IMR-90 (cell line): ENCODE results near the gene TAPT1. TPM values are rescaled to one million over a fixed set of nuclear protein-coding genes. Genes with fewer than 3 reads are reported as not detected.

Experiments used
- ATAC-seq: fragments of 200-7000 bp; cut with Tn5 transposase; 2 replicates; pipeline ENCODE4 v1.9.1; 2020; ENCODE audit warnings: low read depth, mild to moderate bottlenecking, moderate library complexity
- BruUV-seq: library from RNA; stranded (reverse); fragments of 400-500 nt; replicated peaks from 2 replicates; lab custom pipeline; 2021; lab: Mats Ljungman, UMichigan
- CTCF ChIA-PET: fragments of 300-600 bp; formaldehyde crosslinking; extraction: SDS; loops from one replicate; lab custom pipeline; 2021; ENCODE audit warnings: antibody characterized with exemption; lab: Yijun Ruan, JAX
- POLR2A ChIA-PET: fragments of 300-600 bp; sonication (Branson Sonifier 250); formaldehyde crosslinking; loops from one replicate; lab custom pipeline; 2022; ENCODE audit warnings: antibody characterized with exemption; ENCODE audit not compliant: unreplicated experiment; lab: Charles Lee
- DNase-seq: peaks from one replicate; pipeline ENCODE4 v3.0.0; 2013
- H2AFZ ChIP-seq: replicated peaks from 2 replicates; pipeline ENCODE3; 2013; ENCODE audit warnings: low read length, mild to moderate bottlenecking; ENCODE audit not compliant: poor library complexity
- H2AK5ac ChIP-seq: 2 replicates; pipeline ENCODE4 v1.6.1; 2013; ENCODE audit warnings: low read depth, low read length, inconsistent platforms
- H2AK9ac ChIP-seq: replicated peaks from 2 replicates; pipeline ENCODE3; 2013; ENCODE audit warnings: mild to moderate bottlenecking, low read depth, low read length, moderate library complexity; ENCODE audit not compliant: poor library complexity
- H2BK120ac ChIP-seq: 2 replicates; pipeline ENCODE4 v1.6.1; 2013; ENCODE audit warnings: low read depth, low read length, inconsistent platforms
- H2BK15ac ChIP-seq: 3 replicates; pipeline ENCODE4 v1.6.1; 2013; ENCODE audit warnings: low read depth, low read length, inconsistent platforms
- H2BK20ac ChIP-seq: 2 replicates; pipeline ENCODE4 v1.6.1; 2013; ENCODE audit warnings: low read depth, mild to moderate bottlenecking, inconsistent platforms, low read length, moderate library complexity
- H2BK5ac ChIP-seq: 2 replicates; pipeline ENCODE4 v1.6.1; 2013; ENCODE audit warnings: mild to moderate bottlenecking, low read depth, low read length, inconsistent platforms; ENCODE audit not compliant: poor library complexity, severe bottlenecking
- H3K14ac ChIP-seq: replicated peaks from 2 replicates; pipeline ENCODE4 v1.6.1; 2013; ENCODE audit warnings: low read depth, low read length, inconsistent platforms
- H3K18ac ChIP-seq: 2 replicates; pipeline ENCODE4 v1.6.1; 2013; ENCODE audit warnings: low read depth, low read length, control low read depth
- H3K23ac ChIP-seq: 2 replicates; pipeline ENCODE4 v1.6.1; 2013; ENCODE audit warnings: low read depth, low read length, inconsistent platforms
- H3K27ac ChIP-seq: 2 replicates; pipeline ENCODE4 v1.5.1; 2013; ENCODE audit warnings: mild to moderate bottlenecking, control low read depth, low read length; ENCODE audit not compliant: insufficient read depth
- H3K27me3 ChIP-seq: 2 replicates; pipeline ENCODE4 v1.6.1; 2013; ENCODE audit warnings: low read length; ENCODE audit not compliant: control insufficient read depth, insufficient read depth
- H3K36me3 ChIP-seq: 2 replicates; pipeline ENCODE4 v1.6.1; 2013; ENCODE audit warnings: low read length, mixed read lengths; ENCODE audit not compliant: control insufficient read depth, insufficient read depth
- H3K4ac ChIP-seq: 2 replicates; pipeline ENCODE4 v1.6.1; 2013; ENCODE audit warnings: low read depth, low read length, inconsistent platforms
- H3K4me1 ChIP-seq: 2 replicates; pipeline ENCODE4 v1.6.1; 2013; ENCODE audit warnings: low read length, mixed read lengths; ENCODE audit not compliant: control insufficient read depth, insufficient read depth
- H3K4me2 ChIP-seq: 2 replicates; pipeline ENCODE4 v1.6.1; 2013; ENCODE audit warnings: low read depth, mild to moderate bottlenecking, control low read depth, low read length, moderate library complexity
- H3K4me3 ChIP-seq: 2 replicates; pipeline ENCODE4 v1.5.1; 2013; ENCODE audit warnings: low read depth, mild to moderate bottlenecking, control low read depth, low read length, moderate library complexity; ENCODE audit not compliant: insufficient read depth
- H3K56ac ChIP-seq: 2 replicates; pipeline ENCODE4 v1.6.1; 2013; ENCODE audit warnings: low read length, inconsistent platforms; ENCODE audit not compliant: insufficient read depth; ENCODE audit errors: extremely low read depth
- H3K79me1 ChIP-seq, 2 experiments: 2 replicates each; pipeline ENCODE4 v1.6.1; 2013; ENCODE audit warnings: low read length in 2 of 2, inconsistent platforms in 1 of 2, low read depth in 1 of 2
- H3K9ac ChIP-seq: 2 replicates; pipeline ENCODE4 v1.6.1; 2013; ENCODE audit warnings: low read depth, low read length, control low read depth
- H3K9me1 ChIP-seq: 2 replicates; pipeline ENCODE4 v1.6.1; 2013; ENCODE audit warnings: low read length, inconsistent platforms; ENCODE audit not compliant: insufficient read depth
- H3K9me3 ChIP-seq: 2 replicates; pipeline ENCODE4 v1.6.1; 2013; ENCODE audit warnings: low read length; ENCODE audit not compliant: control insufficient read depth, insufficient read depth
- H4K20me1 ChIP-seq: 2 replicates; pipeline ENCODE4 v1.6.1; 2013; ENCODE audit warnings: low read length, inconsistent platforms; ENCODE audit not compliant: insufficient read depth
- H4K5ac ChIP-seq: 2 replicates; pipeline ENCODE4 v1.6.1; 2013; ENCODE audit warnings: mild to moderate bottlenecking, low read depth, low read length, control low read depth
- H4K8ac ChIP-seq, 2 experiments: 2 replicates each; pipeline ENCODE4 v1.6.1; 2013; ENCODE audit warnings: low read depth in 2 of 2, low read length in 2 of 2, control low read depth in 1 of 2, inconsistent platforms in 1 of 2
- H4K91ac ChIP-seq: 2 replicates; pipeline ENCODE4 v1.6.1; 2013; ENCODE audit warnings: low read depth, low read length, inconsistent platforms; ENCODE audit not compliant: insufficient read depth
- CEBPB ChIP-seq: IDR thresholded peaks from 2 replicates; pipeline ENCODE4 v1.6.1; 2012; ENCODE audit warnings: low read depth, low read length, improper control_type of control experiment
- CTCF ChIP-seq: conservative IDR thresholded peaks from 2 replicates; pipeline ENCODE4 v1.5.1; 2012; ENCODE audit warnings: mild to moderate bottlenecking, low read depth, low read length, improper control_type of control experiment
- MXI1 ChIP-seq: IDR thresholded peaks from 2 replicates; pipeline ENCODE4 v1.6.1; 2012; ENCODE audit warnings: low read depth, mild to moderate bottlenecking, low read length, moderate library complexity, borderline replicate concordance
- NFE2L2 ChIP-seq: fragments of 150-350 bp; IDR thresholded peaks from 2 replicates; pipeline ENCODE4 v1.6.1; 2016; ENCODE audit warnings: low read depth, mild to moderate bottlenecking, low read length
- RAD21 ChIP-seq: IDR thresholded peaks from 2 replicates; pipeline ENCODE4 v1.6.1; 2012; ENCODE audit warnings: low read length, improper control_type of control experiment
- RCOR1 ChIP-seq: IDR thresholded peaks from 2 replicates; pipeline ENCODE4 v1.6.1; 2012; ENCODE audit warnings: mild to moderate bottlenecking, low read length, improper control_type of control experiment; ENCODE audit not compliant: insufficient replicate concordance
- USF2 ChIP-seq: fragments of 150-350 bp; IDR thresholded peaks from 2 replicates; pipeline ENCODE4 v1.6.1; 2017; ENCODE audit warnings: mild to moderate bottlenecking, antibody characterized with exemption, low read length, low read depth
- WGBS, 2 experiments: methylation state at CpG; one replicate each; pipeline versions ENCODE4 v1.1.5 to v1.1.7; 2013; ENCODE audit warnings: missing lambda C conversion rate in 2 of 2; ENCODE audit not compliant: insufficient read length in 1 of 2; ENCODE audit errors: extremely low coverage in 2 of 2; 5-methylcytosine and 5-hydroxymethylcytosine counted together
- dilution Hi-C: fragments of 300-500 bp; cut with HindIII; formaldehyde crosslinking; loops from one replicate; pipeline ENCODE4 v1.14.3; 2018; ENCODE audit warnings: low sequenced_read_pairs; ENCODE audit not compliant: unreplicated experiment
- in situ Hi-C: fragments of 300-500 bp; cut with MboI; formaldehyde crosslinking; loops from 3 replicates; pipeline ENCODE4 v1.14.3; 2019; ENCODE audit warnings: low sequenced_read_pairs, inconsistent platforms, mixed read lengths
- intact Hi-C: fragments of 100-400 bp; cut with micrococcal nuclease; formaldehyde crosslinking; loops from 2 replicates; pipeline ENCODE4 v1.10.0; 2022
- polyA plus RNA-seq, 3 experiments: library from polyadenylated mRNA; depleted of rRNA; stranded (reverse); fragments of >200 nt; gene quantifications; 2 replicates each; pipeline ENCODE4 v1.2.3, GENCODE V29; 2012; ENCODE audit warnings: low replicate concordance in 1 of 3
- total RNA-seq: library from RNA; depleted of rRNA; stranded (reverse); fragments of >200 nt; gene quantifications from 2 replicates; pipeline ENCODE4 v1.2.3, GENCODE V29; 2012

TAPT1 gene
- total and polyA plus RNA-seq, 2 of the 4 experiments (the other 2 are of a cell fraction) = 5.6 to 12.2 TPM

- TF ChIP-seq RCOR1 = no peak
- no peak for TF ChIP-seq RAD21
Measured at GRCh38 chr4:16133406-16133805, 92.9 kb downstream of the TAPT1 start (continued).

- no peak overlapping the region for H2BK120ac ChIP-seq
- no peak overlapping the region for H2BK15ac ChIP-seq
- no peak overlapping the region for H3K23ac ChIP-seq
- H4K91ac ChIP-seq = no peak overlapping the region
- no peak overlapping the region for H3K14ac ChIP-seq
- H2BK20ac ChIP-seq = no peak overlapping the region
- H3K27me3 ChIP-seq = peaks cover 19% of the 10 kb centered on the region
- H3K9me1 ChIP-seq = no peaks in the 10 kb centered on the region
- H3K27ac ChIP-seq = no peak overlapping the region
- POLR2A ChIA-PET = no interaction called here
- in situ Hi-C loops (no loop called here), intact Hi-C loops (no loop called here), dilution Hi-C loops (no loop called here)
- H2AFZ ChIP-seq = no peak overlapping the region
- whole genome bisulfite sequencing, 2 experiments = no CpG with 5 or more reads among the region's 1 CpG
- TF ChIP-seq CEBPB (no peak), RCOR1 (no peak), MXI1 (no peak), USF2 (no peak), CTCF (no peak), NFE2L2 (no peak)
- H3K4me1 ChIP-seq = no peaks in the 10 kb centered on the region
- H2AK5ac ChIP-seq = no peak overlapping the region
- BruUV-seq = no TSS peak
- no peak overlapping the region for H3K4ac ChIP-seq
- H3K9ac ChIP-seq = no peak overlapping the region
- no peaks in the 10 kb centered on the region for H3K79me1 ChIP-seq
- no peak overlapping the region for H4K5ac ChIP-seq
- no peak overlapping the region for H3K4me3 ChIP-seq
- no peaks in the 10 kb centered on the region for H4K20me1 ChIP-seq
- H3K18ac ChIP-seq = no peak overlapping the region
- no peak overlapping the region for H3K56ac ChIP-seq
- H3K4me2 ChIP-seq = no peak overlapping the region
- no peak for ATAC-seq
- H2AK9ac ChIP-seq = no peak overlapping the region
- CTCF ChIA-PET = no interaction called here
- no peaks in the 10 kb centered on the region; the same call in 1 of the 2 replicates for H3K9me3 ChIP-seq
- no peak overlapping the region for H4K8ac ChIP-seq
- DNase-seq = no peak
- H3K36me3 ChIP-seq = no peaks in the 10 kb centered on the region
- no peak overlapping the region for H2BK5ac ChIP-seq
Measured at GRCh38 chr4:16131293-16131692, 95.0 kb downstream of the TAPT1 start.
